Uterus (tissue), 4 donors: Measurements from ENCODE around the gene HMOX2. TPM values are rescaled to one million over a fixed set of nuclear protein-coding genes. Genes with fewer than 3 reads are reported as not detected.

Experiments
- DNase-seq, 2 donors: peaks; one replicate each; pipeline ENCODE4 v3.0.0-alpha.2; 2019 to 2020
- H3K27ac ChIP-seq, 2 donors: fragments of 200-600 bp; sonication (generic); 1 replicate in 1 of 2; 2 replicates in 1 of 2; pipeline ENCODE4 v1.5.1; 2016 to 2018
- H3K27me3 ChIP-seq, 2 donors: fragments of 200-600 bp; sonication (generic); one replicate each; pipeline ENCODE4 v1.5.1; 2018 to 2019; ENCODE audit warnings: control low read depth in 1 of 2
- H3K36me3 ChIP-seq, 2 donors: fragments of 200-600 bp; sonication (generic); one replicate each; pipeline ENCODE4 v1.5.1; 2019; ENCODE audit warnings: control low read depth in 1 of 2
- H3K4me1 ChIP-seq, 2 donors: fragments of 200-600 bp; sonication (generic); one replicate each; pipeline ENCODE4 v1.5.1; 2018 to 2019; ENCODE audit warnings: control low read depth in 1 of 2
- H3K4me3 ChIP-seq, 2 donors: fragments of 200-600 bp; sonication (generic); 1 replicate in 1 of 2; 2 replicates in 1 of 2; pipeline ENCODE4 v1.5.1; 2018 to 2019; ENCODE audit warnings: mild to moderate bottlenecking in 1 of 2
- H3K9me3 ChIP-seq, 2 donors: fragments of 200-600 bp; sonication (generic); one replicate each; pipeline ENCODE4 v1.5.1; 2019; ENCODE audit warnings: control low read depth in 1 of 2
- CTCF ChIP-seq, 4 experiments: fragments of 200-600 bp in 2 of 4; fragments of 450-650 bp in 2 of 4; sonication (generic) in 2 of 4; IDR thresholded peaks; one replicate each; pipeline ENCODE4 v1.5.1; 2016 to 2019; ENCODE audit warnings: antibody characterized with exemption in 4 of 4, mild to moderate bottlenecking in 2 of 4, moderate library complexity in 1 of 4
- POLR2A ChIP-seq, 2 donors: fragments of 450-650 bp; IDR thresholded peaks; one replicate each; pipeline ENCODE4 v1.6.1; 2016; ENCODE audit warnings: antibody characterized with exemption in 2 of 2, mild to moderate bottlenecking in 1 of 2, moderate library complexity in 1 of 2
- intact Hi-C: fragments of 100-400 bp; cut with DNase I; formaldehyde crosslinking; loops from one replicate; pipeline ENCODE4 v1.15.1; 2023; ENCODE audit warnings: low total_unique reads
- total RNA-seq, 4 donors: library from RNA; depleted of rRNA in 3 of 4; stranded (reverse); fragments of >200 nt in 3 of 4; gene quantifications; one replicate each; pipeline versions ENCODE4 v1.1.0 to v1.2.4, GENCODE V29; 2014 to 2023
- donor health status: DM: yes; HTN: yes; CAD: no.

Gene HMOX2
- total RNA-seq, 4 donors from 2014 or later = 13.2 to 43.1 (median 34.1) TPM

DNA sequence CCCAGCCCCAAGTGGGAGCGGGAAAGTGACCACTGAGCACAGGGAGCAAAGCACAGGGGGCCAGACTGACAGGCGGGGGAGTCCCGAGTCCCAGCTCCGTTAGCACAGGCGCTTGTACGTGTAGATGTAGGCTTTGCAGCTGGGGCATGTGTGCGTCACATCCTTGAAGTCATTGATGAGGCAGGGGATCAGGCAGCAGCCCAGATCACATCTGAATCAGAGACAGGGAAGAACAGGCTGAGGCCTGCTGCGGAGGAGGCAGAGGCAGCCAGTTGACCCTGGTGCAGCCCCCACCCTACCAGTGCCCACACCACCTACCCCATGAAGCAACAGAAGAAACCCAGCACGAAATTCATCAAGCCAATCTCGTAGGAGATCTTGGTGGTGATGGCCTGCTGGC is 36.3 kb downstream of the HMOX2 start:
- no peak for DNase-seq
- no peaks in the 10 kb centered on the region for H3K9me3 ChIP-seq
- no peak for TF ChIP-seq POLR2A (IDR thresholded peaks at IDR 0.05)
- no peak for TF ChIP-seq CTCF (IDR thresholded peaks at IDR 0.05)
- H3K4me1 ChIP-seq = peaks cover 0 to under 1% of the 10 kb centered on the region in 2 donors
- no peak overlapping the region for H3K27ac ChIP-seq
- H3K36me3 ChIP-seq = no peaks in the 10 kb centered on the region
- no peaks in the 10 kb centered on the region for H3K27me3 ChIP-seq
- H3K4me3 ChIP-seq = no peak overlapping the region
- intact Hi-C loops = no loop called here

DNA sequence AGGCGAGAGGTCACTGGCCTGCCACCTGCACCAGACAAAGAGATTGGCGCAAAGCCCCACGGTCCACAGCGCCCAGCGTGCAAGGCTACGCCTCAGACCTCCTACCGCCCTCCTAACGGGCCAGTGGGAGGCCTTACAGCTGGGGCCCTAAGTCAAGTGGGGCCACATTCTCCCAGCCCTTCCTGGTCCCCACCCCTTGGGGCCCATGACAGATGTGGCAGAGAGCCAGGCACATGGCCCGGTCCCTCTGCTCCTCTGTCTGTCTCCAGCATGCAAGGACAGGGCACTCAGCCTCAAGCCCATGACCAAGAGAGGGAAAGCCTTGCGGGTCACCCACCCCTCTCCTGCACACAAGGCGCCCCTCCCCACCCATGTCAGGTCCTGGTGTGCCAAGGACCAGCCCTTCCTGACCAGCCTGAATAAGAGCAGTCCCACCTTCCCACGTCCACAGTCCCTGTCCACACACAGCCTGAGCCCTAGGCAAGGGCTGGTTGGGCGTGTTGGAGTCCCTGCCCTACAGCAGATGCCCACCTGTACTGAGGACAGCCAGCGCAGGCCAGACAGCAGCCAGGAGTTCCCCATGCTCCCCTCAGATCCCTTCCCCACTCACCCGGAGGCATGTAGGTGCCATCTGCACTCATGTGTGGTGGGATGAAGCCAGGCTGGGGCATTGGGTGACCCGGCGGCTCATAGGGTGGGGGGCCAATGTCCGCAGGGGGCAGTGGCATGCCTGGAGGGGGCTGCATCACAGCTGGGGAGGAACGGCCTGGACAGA is 37.1 kb downstream of the HMOX2 start:
- H3K36me3 ChIP-seq = no peaks in the 10 kb centered on the region
- H3K4me1 ChIP-seq = peaks cover 0 to 6% of the 10 kb centered on the region in 2 donors
- TF ChIP-seq CTCF (IDR thresholded peaks at IDR 0.05) = no peak
- no peak for TF ChIP-seq POLR2A (IDR thresholded peaks at IDR 0.05)
- no peaks in the 10 kb centered on the region for H3K27me3 ChIP-seq
- H3K4me3 ChIP-seq = no peak overlapping the region
- intact Hi-C loops = no loop called here
- no peak for DNase-seq
- H3K9me3 ChIP-seq = no peaks in the 10 kb centered on the region
- no peak overlapping the region for H3K27ac ChIP-seq

GRCh38 chr16:4513881-4514280 is 37.7 kb downstream of the HMOX2 start:
- no peak for TF ChIP-seq CTCF (IDR thresholded peaks at IDR 0.05)
- no peak for TF ChIP-seq POLR2A (IDR thresholded peaks at IDR 0.05)
- no peak overlapping the region for H3K4me3 ChIP-seq
- no peaks in the 10 kb centered on the region for H3K27me3 ChIP-seq
- intact Hi-C loops = no loop called here
- peaks cover 0 to 6% of the 10 kb centered on the region in 2 donors for H3K4me1 ChIP-seq
- no peaks in the 10 kb centered on the region for H3K36me3 ChIP-seq
- no peak for DNase-seq
- H3K27ac ChIP-seq = peak overlapping the region in 1 of 2 donors; percentile 32
- no peaks in the 10 kb centered on the region for H3K9me3 ChIP-seq

DNA sequence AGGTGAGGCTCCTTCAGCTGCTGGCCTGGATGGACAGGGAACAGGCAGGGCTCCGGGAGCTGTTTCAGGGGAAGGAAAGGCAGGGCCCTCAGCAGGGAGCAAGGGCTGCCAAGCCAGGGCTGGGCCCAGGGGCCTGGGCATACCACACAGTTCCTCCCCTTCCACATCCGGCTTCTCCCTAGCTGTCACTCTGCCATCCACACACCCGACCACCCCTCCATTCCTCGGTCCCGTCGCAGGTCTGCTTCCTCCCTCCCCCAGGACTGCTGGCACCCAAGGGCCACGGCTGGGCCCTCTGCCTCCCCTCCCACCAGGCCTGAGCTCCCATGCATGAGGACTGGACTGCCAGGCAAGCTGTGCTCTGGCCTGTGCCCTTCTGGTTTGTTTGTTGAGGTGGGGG is 38.4 kb downstream of the HMOX2 start:
- intact Hi-C loops = no loop called here
- Histone ChIP-seq H3K36me3 (no peaks in the 10 kb centered on the region), H3K27me3 (no peaks in the 10 kb centered on the region), H3K4me1 (peaks cover 0 to 6% of the 10 kb centered on the region in 2 donors), H3K4me3 (no peak overlapping the region), H3K9me3 (no peaks in the 10 kb centered on the region), H3K27ac (peak overlapping the region; percentile 32 to 54)
- TF ChIP-seq CTCF (IDR thresholded peaks at IDR 0.05) (no peak), POLR2A (IDR thresholded peaks at IDR 0.05) (no peak)
- no peak for DNase-seq

DNA sequence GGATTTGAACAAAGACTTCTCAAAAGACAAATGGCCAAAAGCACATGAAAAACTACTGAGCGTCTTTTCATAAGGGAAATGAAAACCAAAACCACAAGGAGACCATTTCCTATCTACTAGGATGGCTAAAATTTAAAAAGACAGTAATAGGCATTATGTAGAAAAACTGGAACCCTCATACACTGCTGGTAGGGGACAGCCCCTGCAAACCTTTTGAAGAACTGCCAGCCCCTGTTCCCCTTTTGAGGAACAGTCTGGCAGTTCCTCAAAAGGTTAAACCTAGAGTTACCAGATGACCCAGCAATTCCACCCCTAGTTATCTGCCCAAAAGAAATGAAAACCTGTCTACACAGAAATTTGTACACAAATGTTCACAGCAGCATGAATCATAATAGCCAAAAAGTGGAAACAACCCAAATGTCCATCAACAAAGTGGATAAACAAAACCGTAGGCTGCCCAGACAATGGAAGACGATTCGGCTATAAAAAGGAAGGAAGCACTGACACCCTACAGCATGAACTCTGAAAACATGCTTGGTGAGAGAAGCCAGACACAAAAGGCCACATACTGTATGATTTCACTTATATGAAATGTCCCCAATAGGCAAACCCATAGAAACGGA is 39.5 kb downstream of the HMOX2 start:
- no peaks in the 10 kb centered on the region for H3K27me3 ChIP-seq
- TF ChIP-seq POLR2A (IDR thresholded peaks at IDR 0.05) (no peak), CTCF (IDR thresholded peaks at IDR 0.05) (no peak)
- H3K36me3 ChIP-seq = no peaks in the 10 kb centered on the region
- H3K27ac ChIP-seq = peak overlapping the region; percentile 32 to 54
- no peaks in the 10 kb centered on the region for H3K9me3 ChIP-seq
- intact Hi-C loops = no loop called here
- no peak for DNase-seq
- peaks cover 0 to 6% of the 10 kb centered on the region in 2 donors for H3K4me1 ChIP-seq
- no peak overlapping the region for H3K4me3 ChIP-seq
